ENCODE measurements around the gene CLK3.

Gene CLK3

GRCh38 chr15:74662064-74662860 lies 46.6 kb downstream of the CLK3 start:
- no peaks in the 10 kb centered on the region for H3K27me3 ChIP-seq (ENCODE audit: insufficient read depth, low read depth, severe bottlenecking)
- H3K27ac ChIP-seq = no peak overlapping the region
- H3K4me3 ChIP-seq (ENCODE audit: low read depth, low read length) = no peak overlapping the region

GRCh38 chr15:74663303-74664027 lies 47.8 kb downstream of the CLK3 start:
- H3K9me3 ChIP-seq (ENCODE audit: severe bottlenecking) = no peaks in the 10 kb centered on the region
- no peak overlapping the region for H3K27ac ChIP-seq
- H3K27me3 ChIP-seq (ENCODE audit: insufficient read depth, low read depth, severe bottlenecking) = no peaks in the 10 kb centered on the region
- TF ChIP-seq CTCF (IDR thresholded peaks at IDR 0.05; ENCODE audit: low read depth, low read length) = no peak
- no peak for DNase-seq
- peaks cover 13% of the 10 kb centered on the region; the same call in 1 of the 2 replicates for H3K36me3 ChIP-seq
- no peak overlapping the region for H3K4me3 ChIP-seq (ENCODE audit: low read depth, low read length)

More at GRCh38 chr15:74662064-74662860, 46.6 kb downstream of the CLK3 start:
- peaks cover 4% of the 10 kb centered on the region; the same call in 1 of the 2 replicates for H3K36me3 ChIP-seq
- DNase-seq = no peak
- TF ChIP-seq CTCF (IDR thresholded peaks at IDR 0.05; ENCODE audit: low read depth, low read length) = no peak
- H3K9me3 ChIP-seq (ENCODE audit: severe bottlenecking) = no peaks in the 10 kb centered on the region

- TF ChIP-seq CTCF (IDR thresholded peaks at IDR 0.05; ENCODE audit: low read depth, low read length) = no peak
- H3K27me3 ChIP-seq (ENCODE audit: insufficient read depth, low read depth, severe bottlenecking) = no peaks in the 10 kb centered on the region
- DNase-seq = no peak
- H3K9me3 ChIP-seq (ENCODE audit: severe bottlenecking) = no peaks in the 10 kb centered on the region
- no peak overlapping the region for H3K27ac ChIP-seq
- H3K36me3 ChIP-seq = peaks cover 19% of the 10 kb centered on the region
- H3K4me3 ChIP-seq (ENCODE audit: low read depth, low read length) = no peak overlapping the region
Measured at GRCh38 chr15:74664028-74664616, 48.5 kb downstream of the CLK3 start.

GRCh38 chr15:74664670-74665069 lies 49.0 kb downstream of the CLK3 start:
- TF ChIP-seq CTCF (IDR thresholded peaks at IDR 0.05; ENCODE audit: low read depth, low read length) = no peak
- no peak for DNase-seq
- H3K4me3 ChIP-seq (ENCODE audit: low read depth, low read length) = no peak overlapping the region
- no peak overlapping the region for H3K27ac ChIP-seq
- peaks cover 19% of the 10 kb centered on the region for H3K36me3 ChIP-seq
- no peaks in the 10 kb centered on the region for H3K27me3 ChIP-seq (ENCODE audit: insufficient read depth, low read depth, severe bottlenecking)
- no peaks in the 10 kb centered on the region for H3K9me3 ChIP-seq (ENCODE audit: severe bottlenecking)

- no peak overlapping the region for H3K4me3 ChIP-seq (ENCODE audit: low read depth, low read length)
- H3K9me3 ChIP-seq (ENCODE audit: severe bottlenecking) = no peaks in the 10 kb centered on the region
- H3K36me3 ChIP-seq = peaks cover 41% of the 10 kb centered on the region
- TF ChIP-seq CTCF (IDR thresholded peaks at IDR 0.05; ENCODE audit: low read depth, low read length) = no peak
- H3K27me3 ChIP-seq (ENCODE audit: insufficient read depth, low read depth, severe bottlenecking) = no peaks in the 10 kb centered on the region
- H3K27ac ChIP-seq = no peak overlapping the region
- DNase-seq = no peak
Measured at GRCh38 chr15:74667975-74668374, 52.3 kb downstream of the CLK3 start.

Data from WERI-Rb-1 (cell line).